Prostate gland (tissue), 2 donors: ENCODE data around the gene ZNF213. TPM values are rescaled to one million over a fixed set of nuclear protein-coding genes. Genes with fewer than 3 reads are reported as not detected.

Source experiments
- DNase-seq: peaks from one replicate; pipeline ENCODE4 v3.0.0-alpha.2; 2019; ENCODE audit warnings: low spot score
- H3K27ac ChIP-seq, 2 donors: fragments of 200-600 bp; sonication (generic); 2 replicates each; pipeline ENCODE4 v1.5.1; 2017 to 2019
- H3K27me3 ChIP-seq: fragments of 200-600 bp; sonication (generic); replicated peaks from 2 replicates; pipeline ENCODE4 v1.5.1; 2019; ENCODE audit not compliant: insufficient read depth
- H3K36me3 ChIP-seq, 2 donors: fragments of 200-600 bp; sonication (generic); 1 replicate in 1 of 2; 2 replicates in 1 of 2; pipeline versions ENCODE4 v1.5.1 to v1.8.1; 2017 to 2019
- H3K4me1 ChIP-seq: fragments of 200-600 bp; sonication (generic); replicated peaks from 2 replicates; pipeline ENCODE4 v1.5.1; 2019
- H3K4me3 ChIP-seq, 2 donors: fragments of 200-600 bp; sonication (generic); 2 replicates each; pipeline ENCODE4 v1.5.1; 2017 to 2019
- H3K9me3 ChIP-seq: fragments of 200-600 bp; sonication (generic); 2 replicates; pipeline ENCODE4 v1.5.1; 2017
- CTCF ChIP-seq, 4 experiments: fragments of 200-600 bp in 2 of 4; fragments of 450-650 bp in 2 of 4; sonication (generic) in 2 of 4; IDR thresholded peaks; 1 replicate in 3 of 4; 2 replicates in 1 of 4; pipeline ENCODE4 v1.5.1; 2016 to 2019; ENCODE audit warnings: antibody characterized with exemption in 4 of 4, mild to moderate bottlenecking in 2 of 4, moderate library complexity in 2 of 4
- POLR2A ChIP-seq: fragments of 450-650 bp; IDR thresholded peaks from one replicate; pipeline ENCODE4 v1.6.1; 2016; ENCODE audit warnings: antibody characterized with exemption, mild to moderate bottlenecking
- POLR2AphosphoS5 ChIP-seq: sonication (generic); formaldehyde crosslinking; IDR thresholded peaks from one replicate; pipeline ENCODE4 v1.6.1; 2017; ENCODE audit warnings: antibody characterized with exemption
- WGBS: methylation state at CpG from one replicate; pipeline ENCODE4 v1.1.5; 2018; 5-methylcytosine and 5-hydroxymethylcytosine counted together
- intact Hi-C: fragments of 100-400 bp; cut with DNase I; formaldehyde crosslinking; loops from one replicate; pipeline ENCODE4 v1.14.2; 2022
- total RNA-seq, 2 donors: library from RNA; depleted of rRNA; stranded (reverse); fragments of >200 nt; gene quantifications; one replicate each; pipeline ENCODE4 v1.1.0, GENCODE V29; 2016

The ZNF213 gene
- total RNA-seq, 2 donors from 2014 or later, result 18.4 to 28.1 TPM

- Histone ChIP-seq H3K36me3 (no peaks in the 10 kb centered on the region), H3K27ac (no peak overlapping the region), H3K27me3 (no peaks in the 10 kb centered on the region), H3K9me3 (no peaks in the 10 kb centered on the region), H3K4me1 (peaks cover 6% of the 10 kb centered on the region), H3K4me3 (no peak overlapping the region)
- intact Hi-C loops, result no loop called here
- 93% methylated on average over 13 of the region's 13 CpGs for WGBS
- no peak for DNase-seq
- TF ChIP-seq POLR2A, result no peak
- TF ChIP-seq POLR2AphosphoS5, result no peak
- no peak for TF ChIP-seq CTCF (IDR thresholded peaks at IDR 0.05)
These were observed 13.7 kb downstream of the ZNF213 start for GRCh38 chr16:3148256-3149192.

DNA sequence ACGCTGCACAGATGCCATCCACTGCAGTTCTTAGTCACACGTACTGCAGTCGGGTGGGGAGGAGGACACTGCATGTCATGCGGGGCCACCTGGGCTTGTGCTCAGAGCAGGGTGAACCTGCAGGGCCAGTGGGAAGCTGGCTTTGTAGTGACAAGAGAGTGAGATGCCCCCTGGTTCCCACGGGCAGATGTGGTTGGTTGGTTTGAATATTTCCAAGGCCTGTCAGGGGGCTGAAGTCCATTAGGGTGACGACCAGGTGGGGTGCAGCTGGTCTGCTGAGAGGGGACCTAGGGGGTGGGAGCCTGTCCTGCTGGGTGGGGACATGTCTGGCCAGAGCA, 14.3 kb downstream of the ZNF213 start:
- no peak for DNase-seq
- no peak for TF ChIP-seq POLR2AphosphoS5
- TF ChIP-seq CTCF (IDR thresholded peaks at IDR 0.05), result no peak
- no peak for TF ChIP-seq POLR2A
- Histone ChIP-seq H3K4me1 (peaks cover 6% of the 10 kb centered on the region), H3K27ac (peak overlapping the region; percentile 84 to 89), H3K4me3 (peak overlapping the region in 1 of 2 donors; percentile 65), H3K9me3 (no peaks in the 10 kb centered on the region), H3K36me3 (no peaks in the 10 kb centered on the region), H3K27me3 (no peaks in the 10 kb centered on the region)
- intact Hi-C loops, result no loop called here
- 96% methylated on average over 6 of the region's 6 CpGs for WGBS

DNA sequence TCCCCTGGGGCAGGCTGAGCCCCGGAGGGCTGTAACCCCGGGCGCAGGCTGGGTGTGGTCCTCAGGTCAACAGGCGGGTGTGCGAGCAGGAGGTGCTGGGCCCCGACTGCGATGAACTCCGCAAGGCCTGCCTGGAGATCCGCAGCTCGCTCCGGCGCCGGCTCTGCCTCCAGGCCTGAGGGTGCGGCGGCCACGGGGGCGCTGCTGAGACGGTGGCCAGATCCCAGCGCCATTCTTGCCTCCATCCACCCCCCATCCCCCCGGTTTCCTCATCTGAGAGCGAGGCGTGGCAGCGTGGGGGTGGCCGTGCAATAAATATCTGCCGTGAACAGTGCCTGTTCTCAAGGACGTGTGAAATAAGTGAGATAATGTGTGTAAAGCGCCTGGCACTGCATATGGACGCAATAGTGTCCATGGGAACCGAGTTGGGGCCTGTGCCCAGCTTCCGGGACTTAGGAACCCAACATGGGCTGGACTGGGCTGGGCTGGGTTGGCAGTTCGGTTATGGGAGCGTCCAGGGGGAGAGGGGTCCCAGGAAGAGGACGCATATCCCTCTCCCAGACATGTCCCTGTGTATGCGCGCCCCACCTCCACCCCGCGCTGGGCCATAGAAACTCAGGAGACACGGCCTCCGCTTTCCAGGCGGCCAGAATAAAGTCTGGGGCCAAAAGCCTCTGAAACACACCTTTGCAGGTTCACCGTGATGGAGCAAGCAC, 15.0 kb downstream of the ZNF213 start:
- Histone ChIP-seq H3K27me3 (no peaks in the 10 kb centered on the region), H3K27ac (peak overlapping the region; percentile 84 to 89), H3K9me3 (no peaks in the 10 kb centered on the region), H3K4me3 (peak overlapping the region; percentile 58 to 65), H3K4me1 (peaks cover 6% of the 10 kb centered on the region), H3K36me3 (no peaks in the 10 kb centered on the region)
- DNase-seq, result peak; percentile 48
- 7% methylated on average over 33 of the region's 41 CpGs for WGBS
- TF ChIP-seq POLR2AphosphoS5 (no peak), CTCF (IDR thresholded peaks at IDR 0.05) (peak in 3 of 4 experiments; percentile 21 to 51 (median 50))
- intact Hi-C loops, result loop anchor here (10.0 kb wide), 1 partner anchor 115 kb away; no protein-coding TSS in a partner anchor

DNA sequence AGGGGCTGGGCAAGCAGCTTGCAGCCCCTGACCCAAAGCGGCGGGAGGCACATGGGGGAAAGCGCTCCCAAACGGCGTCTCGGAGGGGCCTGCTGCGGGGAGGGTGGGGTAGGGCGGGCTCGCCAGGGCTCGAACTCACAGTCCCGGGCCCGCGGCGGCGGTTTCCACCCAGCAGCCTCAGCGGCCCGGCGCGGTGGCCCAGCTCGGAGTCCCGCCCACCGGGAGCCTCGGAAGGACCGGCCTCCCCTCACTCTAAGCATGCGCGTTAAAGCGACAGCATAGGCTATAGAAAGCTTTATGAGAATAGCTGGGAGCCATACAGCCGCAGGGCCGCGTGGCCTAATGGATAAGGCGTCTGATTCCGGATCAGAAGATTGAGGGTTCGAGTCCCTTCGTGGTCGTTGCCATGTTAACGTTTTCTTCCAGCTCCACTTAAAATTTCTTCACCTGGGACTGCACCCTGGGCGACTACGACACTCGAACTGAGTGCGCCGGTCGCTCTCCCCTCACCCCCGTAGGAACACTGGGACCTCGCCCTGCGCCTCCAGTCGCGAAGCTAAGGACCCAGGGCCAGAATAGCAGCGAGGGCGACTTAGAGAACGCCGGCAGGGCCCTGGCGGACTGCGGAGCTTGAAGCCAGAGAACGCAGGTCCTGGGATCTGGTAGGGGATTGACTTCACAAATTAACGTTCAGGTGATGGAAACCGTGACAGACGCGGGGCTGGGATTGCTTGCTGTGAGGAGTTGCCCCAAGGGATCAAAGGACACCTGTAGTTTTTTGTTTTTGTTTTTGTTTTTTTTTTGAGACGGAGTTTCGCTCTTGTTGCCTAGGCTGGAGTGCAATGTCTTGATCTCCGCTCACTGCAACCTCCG, 15.8 kb downstream of the ZNF213 start:
- peak; percentile 96 for DNase-seq
- intact Hi-C loops, result loop anchor here (10.0 kb wide), 1 partner anchor 114 kb away; no protein-coding TSS in a partner anchor
- 2% methylated on average over 62 of the region's 62 CpGs for WGBS

More for the DNA sequence above, 15.8 kb downstream of the ZNF213 start:
- Histone ChIP-seq H3K36me3 (no peaks in the 10 kb centered on the region), H3K27me3 (no peaks in the 10 kb centered on the region), H3K27ac (peak overlapping the region; percentile 84 to 89), H3K4me1 (peaks cover 6% of the 10 kb centered on the region), H3K4me3 (peak overlapping the region; percentile 58 to 65), H3K9me3 (no peaks in the 10 kb centered on the region)
- TF ChIP-seq POLR2AphosphoS5 (peak; percentile 98), CTCF (IDR thresholded peaks at IDR 0.05) (peak in 1 of 4 experiments; percentile 3), POLR2A (peak; percentile 38)
